HepG2 (cell line): ENCODE measurements around the gene HAS3. TPM values are rescaled to one million over a fixed set of nuclear protein-coding genes. Genes with fewer than 3 reads are reported as not detected.

Source experiments
- ARID2 ChIP-seq: sonication (generic); formaldehyde crosslinking; IDR thresholded peaks from 2 replicates; pipeline ENCODE4 v1.8.1; 2022; ENCODE audit warnings: mild to moderate bottlenecking, missing genetic modification reagents, borderline replicate concordance
- ATF5 ChIP-seq: sonication (generic); formaldehyde crosslinking; IDR thresholded peaks from 2 replicates; pipeline ENCODE4 v1.4.0; 2020; ENCODE audit warnings: mild to moderate bottlenecking, low read depth, missing genetic modification reagents
- ATF7 ChIP-seq, 2 experiments: fragments of 450-650 bp in 1 of 2; sonication (generic) in 1 of 2; formaldehyde crosslinking in 1 of 2; IDR thresholded peaks; 2 replicates each; pipeline versions ENCODE4 v1.4.0 to v1.6.1; 2016 to 2020; ENCODE audit warnings: antibody characterized with exemption in 1 of 2, mild to moderate bottlenecking in 1 of 2, missing genetic modification reagents in 1 of 2
- BATF2 ChIP-seq: sonication (generic); formaldehyde crosslinking; IDR thresholded peaks from 2 replicates; pipeline ENCODE4 v1.8.0; 2022; ENCODE audit warnings: mild to moderate bottlenecking, missing genetic modification reagents, moderate library complexity
- EED ChIP-seq: sonication (generic); formaldehyde crosslinking; IDR thresholded peaks from 2 replicates; pipeline ENCODE4 v1.5.0; 2020; ENCODE audit warnings: mild to moderate bottlenecking, missing genetic modification reagents
- GPN1 ChIP-seq: sonication (generic); formaldehyde crosslinking; IDR thresholded peaks from 2 replicates; pipeline ENCODE4 v1.5.1; 2020; ENCODE audit warnings: missing genetic modification reagents, borderline replicate concordance
- HBP1 ChIP-seq: IDR thresholded peaks from 2 replicates; pipeline ENCODE4 v1.6.1; 2016; ENCODE audit warnings: low read depth, control low read depth
- KLF13 ChIP-seq: sonication (generic); formaldehyde crosslinking; IDR thresholded peaks from 2 replicates; pipeline ENCODE4 v1.4.0; 2020; ENCODE audit warnings: mild to moderate bottlenecking, missing genetic modification reagents
- NFIC ChIP-seq: IDR thresholded peaks from 2 replicates; pipeline ENCODE4 v1.6.1; 2012; ENCODE audit warnings: mild to moderate bottlenecking, low read length, inconsistent platforms
- PAX8 ChIP-seq: sonication (generic); formaldehyde crosslinking; IDR thresholded peaks from 2 replicates; pipeline ENCODE4 v1.8.0; 2022; ENCODE audit warnings: mild to moderate bottlenecking, missing genetic modification reagents, borderline replicate concordance
- REL ChIP-seq: sonication (generic); formaldehyde crosslinking; conservative IDR thresholded peaks from 2 replicates; pipeline ENCODE4 v1.8.0; 2022; ENCODE audit warnings: mild to moderate bottlenecking, missing genetic modification reagents, moderate library complexity
- SKI ChIP-seq: fragments of 450-650 bp; IDR thresholded peaks from one replicate; pipeline ENCODE4 v1.6.1; 2018; ENCODE audit warnings: mild to moderate bottlenecking; ENCODE audit not compliant: partially characterized antibody
- SMAD1 ChIP-seq: sonication (generic); formaldehyde crosslinking; IDR thresholded peaks from 2 replicates; pipeline ENCODE4 v1.4.0; 2020; ENCODE audit warnings: missing genetic modification reagents, low read depth, mild to moderate bottlenecking, borderline replicate concordance
- ZIK1 ChIP-seq: sonication (generic); formaldehyde crosslinking; IDR thresholded peaks from 2 replicates; pipeline ENCODE4 v1.5.0; 2020; ENCODE audit warnings: mild to moderate bottlenecking, low read depth, missing genetic modification reagents, borderline replicate concordance
- ZNF230 ChIP-seq: sonication (generic); formaldehyde crosslinking; IDR thresholded peaks from 2 replicates; pipeline ENCODE4 v1.4.0; 2020; ENCODE audit warnings: mild to moderate bottlenecking, missing genetic modification reagents
- ZNF441 ChIP-seq: sonication (generic); formaldehyde crosslinking; IDR thresholded peaks from 2 replicates; pipeline ENCODE4 v1.7.0; 2021; ENCODE audit warnings: missing genetic modification reagents, borderline replicate concordance
- ZNF496 ChIP-seq: sonication (generic); formaldehyde crosslinking; IDR thresholded peaks from 2 replicates; pipeline ENCODE4 v1.8.1; 2023; ENCODE audit warnings: mild to moderate bottlenecking, moderate library complexity, missing genetic modification reagents; ENCODE audit not compliant: insufficient replicate concordance
- ZNF557 ChIP-seq: sonication (generic); formaldehyde crosslinking; IDR thresholded peaks from 2 replicates; pipeline ENCODE4 v1.4.0; 2020; ENCODE audit warnings: missing genetic modification reagents
- ZNF563 ChIP-seq: sonication (generic); formaldehyde crosslinking; IDR thresholded peaks from 2 replicates; pipeline ENCODE4 v1.8.0; 2022; ENCODE audit warnings: mild to moderate bottlenecking, moderate library complexity, missing genetic modification reagents
- ZNF740 ChIP-seq: sonication (generic); formaldehyde crosslinking; IDR thresholded peaks from 2 replicates; pipeline ENCODE4 v1.4.0; 2020; ENCODE audit warnings: missing genetic modification reagents
- ZNF746 ChIP-seq: sonication (generic); formaldehyde crosslinking; IDR thresholded peaks from 2 replicates; pipeline ENCODE4 v1.8.0; 2022; ENCODE audit warnings: mild to moderate bottlenecking, missing genetic modification reagents
- ZNF883 ChIP-seq: sonication (generic); formaldehyde crosslinking; IDR thresholded peaks from 2 replicates; pipeline ENCODE4 v1.5.1; 2020; ENCODE audit warnings: mild to moderate bottlenecking, missing genetic modification reagents; ENCODE audit errors: not compliant biosample characterization
- ZSCAN5A ChIP-seq: sonication (generic); formaldehyde crosslinking; IDR thresholded peaks from 2 replicates; pipeline ENCODE4 v1.8.0; 2022; ENCODE audit warnings: mild to moderate bottlenecking, missing genetic modification reagents, borderline replicate concordance
- polyA plus RNA-seq, 8 experiments: library from polyadenylated mRNA; depleted of rRNA in 3 of 8; stranded (reverse) in 7 of 8; unstranded in 1 of 8; fragments of >200 nt; fragmentation: Illumina TruSeq in 4 of 8; extraction: Trizol in 4 of 8; gene quantifications; 2 replicates each; pipeline versions ENCODE4 v1.2.1 to v1.2.3, GENCODE V29; 2011 to 2016; ENCODE audit warnings: low read depth in 4 of 8, missing spikeins in 1 of 8, mixed read lengths in 1 of 8; ENCODE audit not compliant: insufficient read depth in 1 of 8
- total RNA-seq, 5 experiments: library from RNA; depleted of rRNA; stranded (reverse); fragments of >200 nt; fragmentation: Illumina TruSeq; extraction: Trizol; gene quantifications; 2 replicates each; pipeline ENCODE4 v1.2.3, GENCODE V29; 2016; ENCODE audit warnings: low read depth in 1 of 5

The HAS3 gene
- total and polyA plus RNA-seq, 2 of the 13 experiments (the other 11 are each of a cell fraction or from before 2014, with no cell fraction given), result 0.04 to 0.30 TPM

- TF ChIP-seq HBP1 (CRISPR knock-in tag) (peak; percentile 91), ZNF883 (CRISPR knock-in tag) (peak; percentile 64), GPN1 (CRISPR knock-in tag) (peak; percentile 52; the same call in 1 of the 2 replicates), PAX8 (CRISPR knock-in tag) (no peak; the same call in 1 of the 2 replicates), ZNF441 (CRISPR knock-in tag) (peak; percentile 78; the same call in 1 of the 2 replicates), EED (CRISPR knock-in tag) (peak; percentile 70), ZSCAN5A (CRISPR knock-in tag) (0 out of 2 replicates have a peak, but pooled peaks have one; percentile 53), ZNF557 (CRISPR knock-in tag) (peak; percentile 77; the same call in 1 of the 2 replicates), ZNF746 (CRISPR knock-in tag) (peak; percentile 36; the same call in 1 of the 2 replicates), ARID2 (CRISPR knock-in tag) (0 out of 2 replicates have a peak, but pooled peaks have one; percentile 14), BATF2 (CRISPR knock-in tag) (peak; percentile 88; the same call in 1 of the 2 replicates), NFIC (no peak), ZNF496 (CRISPR knock-in tag) (no peak), REL (peak; percentile 73; the same call in 1 of the 2 replicates), ZNF563 (CRISPR knock-in tag) (peak; percentile 70), SMAD1 (CRISPR knock-in tag) (peak; percentile 53; the same call in 1 of the 2 replicates), ZIK1 (CRISPR knock-in tag) (peak; percentile 79), ZNF230 (CRISPR knock-in tag) (0 out of 2 replicates have a peak, but pooled peaks have one; percentile 56), ATF7 (IDR thresholded peaks at IDR 0.05) (no peak), ATF7 (CRISPR knock-in tag; IDR thresholded peaks at IDR 0.05) (0 out of 2 replicates have a peak, but pooled peaks have one; percentile 58), ZNF740 (CRISPR knock-in tag) (no peak), SKI (peak; percentile 66), ATF5 (0 out of 2 replicates have a peak, but pooled peaks have one; percentile 77), KLF13 (CRISPR knock-in tag) (no peak)
Observed at GRCh38 chr16:69132424-69133252, 27.2 kb downstream of the HAS3 start, which contains the start of the genes CHTF8 and UTP4 (continued).
